GM10266 (cell line): ENCODE data around the gene CPT1B.

Experiments used
- DNase-seq: peaks from one replicate; pipeline ENCODE4 v3.0.0; 2012; ENCODE audit errors: extremely low spot score
- TF ChIP-seq, protein P1 (sequence below): IDR thresholded peaks from 2 replicates; pipeline ENCODE4 v1.5.1; 2012; ENCODE audit warnings: mild to moderate bottlenecking, low read depth; ENCODE audit not compliant: control insufficient read depth, insufficient read depth; ENCODE audit errors: missing control alignments

CPT1B gene

DNA sequence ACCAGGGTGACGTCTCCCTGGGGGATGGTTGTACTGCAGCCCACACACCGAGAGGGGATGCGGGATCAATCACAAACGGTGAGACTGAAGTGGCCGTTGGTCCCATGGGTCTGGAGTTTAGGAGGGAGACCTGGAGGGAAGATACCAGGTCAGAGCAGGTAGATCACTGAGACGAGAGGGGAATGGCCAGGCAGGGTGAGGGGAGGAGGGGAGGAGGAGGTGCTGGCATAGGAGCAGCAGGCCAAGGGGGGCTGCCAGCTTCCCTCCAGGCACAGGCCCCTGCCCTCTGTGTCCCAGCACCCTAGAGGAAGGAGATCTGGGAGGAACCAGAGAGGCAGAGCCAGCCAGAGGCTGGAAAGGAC lies 29.4 kb upstream of the CPT1B start:
- TF ChIP-seq, protein P1, sequence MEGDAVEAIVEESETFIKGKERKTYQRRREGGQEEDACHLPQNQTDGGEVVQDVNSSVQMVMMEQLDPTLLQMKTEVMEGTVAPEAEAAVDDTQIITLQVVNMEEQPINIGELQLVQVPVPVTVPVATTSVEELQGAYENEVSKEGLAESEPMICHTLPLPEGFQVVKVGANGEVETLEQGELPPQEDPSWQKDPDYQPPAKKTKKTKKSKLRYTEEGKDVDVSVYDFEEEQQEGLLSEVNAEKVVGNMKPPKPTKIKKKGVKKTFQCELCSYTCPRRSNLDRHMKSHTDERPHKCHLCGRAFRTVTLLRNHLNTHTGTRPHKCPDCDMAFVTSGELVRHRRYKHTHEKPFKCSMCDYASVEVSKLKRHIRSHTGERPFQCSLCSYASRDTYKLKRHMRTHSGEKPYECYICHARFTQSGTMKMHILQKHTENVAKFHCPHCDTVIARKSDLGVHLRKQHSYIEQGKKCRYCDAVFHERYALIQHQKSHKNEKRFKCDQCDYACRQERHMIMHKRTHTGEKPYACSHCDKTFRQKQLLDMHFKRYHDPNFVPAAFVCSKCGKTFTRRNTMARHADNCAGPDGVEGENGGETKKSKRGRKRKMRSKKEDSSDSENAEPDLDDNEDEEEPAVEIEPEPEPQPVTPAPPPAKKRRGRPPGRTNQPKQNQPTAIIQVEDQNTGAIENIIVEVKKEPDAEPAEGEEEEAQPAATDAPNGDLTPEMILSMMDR = no peak

DNA sequence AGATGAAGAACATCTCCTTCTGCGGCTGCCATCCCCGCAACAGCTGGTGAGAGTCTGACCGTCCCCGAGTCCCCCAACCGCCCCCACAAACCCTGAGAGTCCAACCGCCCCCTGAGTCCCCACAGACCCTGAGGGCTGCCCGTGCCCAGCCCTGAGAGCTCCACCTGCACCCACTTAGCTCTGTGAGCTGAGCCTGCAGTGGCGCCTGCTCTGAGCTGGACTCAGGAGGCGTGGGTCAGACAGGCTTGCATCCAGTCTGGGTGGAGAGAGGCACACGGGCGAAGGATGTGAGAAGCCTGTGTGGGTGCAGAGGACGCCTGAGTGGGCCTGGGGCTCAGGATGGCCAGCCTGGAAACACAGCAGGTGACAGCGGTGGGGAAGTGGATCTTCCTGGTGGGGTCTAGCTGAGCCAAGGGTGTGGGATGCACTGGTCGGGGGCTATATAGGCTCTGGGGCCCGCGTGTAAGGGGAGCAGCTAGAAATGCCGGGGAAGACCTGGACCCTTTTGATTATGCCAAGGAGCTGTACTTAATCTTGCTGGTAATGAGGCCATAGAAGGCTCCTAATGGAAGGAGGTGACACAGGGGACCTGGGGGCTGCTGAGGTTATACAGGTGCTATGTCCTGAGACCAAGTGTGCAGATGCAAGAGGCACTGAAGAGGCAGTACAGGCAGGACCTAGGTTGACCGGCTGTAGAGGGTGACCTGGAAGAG lies 28.9 kb upstream of the CPT1B start:
- TF ChIP-seq, protein P1 = no peak
- no peak for DNase-seq

More for the DNA sequence above, 29.4 kb upstream of the CPT1B start:
- no peak for DNase-seq

DNA sequence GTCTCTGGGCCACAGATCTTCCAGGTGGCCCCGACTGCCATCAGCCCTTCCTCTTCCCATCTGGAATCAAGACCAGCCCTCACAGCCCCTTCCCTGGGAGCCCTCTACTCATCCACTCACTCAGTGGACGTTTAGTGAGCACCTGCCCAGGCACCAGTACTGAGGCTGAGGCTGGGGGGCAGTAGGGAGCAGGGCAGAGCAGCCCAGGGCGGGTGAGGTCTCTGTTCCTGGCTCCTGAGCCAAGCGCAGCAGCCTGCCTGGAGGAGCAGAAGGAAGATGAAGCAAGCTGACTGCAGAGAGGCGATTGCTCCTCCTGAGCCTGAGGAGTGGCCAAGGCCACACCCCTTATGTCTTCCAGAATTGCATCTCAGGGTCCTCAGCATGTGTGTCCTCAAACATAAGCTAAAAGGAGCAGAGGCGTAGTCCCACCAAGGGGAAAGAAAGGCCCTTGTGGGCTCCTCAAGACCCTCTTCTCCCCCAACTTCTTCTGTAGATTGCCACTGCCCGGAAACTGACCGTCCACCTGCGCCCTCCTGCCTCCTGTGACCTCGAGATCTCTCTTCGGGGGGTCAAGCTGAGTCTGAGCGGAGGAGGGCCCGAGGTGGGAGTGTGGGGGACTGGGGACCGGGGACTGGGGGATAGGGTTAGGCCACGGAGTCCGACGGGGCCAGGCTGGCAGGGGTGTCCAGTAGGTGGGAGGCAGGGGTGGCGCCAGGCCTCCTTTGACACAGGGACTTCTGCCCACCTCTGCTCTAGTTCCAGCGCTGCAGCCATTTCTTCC lies 28.1 kb upstream of the CPT1B start:
- TF ChIP-seq, protein P1 = no peak
- peak; percentile 32 for DNase-seq

DNA sequence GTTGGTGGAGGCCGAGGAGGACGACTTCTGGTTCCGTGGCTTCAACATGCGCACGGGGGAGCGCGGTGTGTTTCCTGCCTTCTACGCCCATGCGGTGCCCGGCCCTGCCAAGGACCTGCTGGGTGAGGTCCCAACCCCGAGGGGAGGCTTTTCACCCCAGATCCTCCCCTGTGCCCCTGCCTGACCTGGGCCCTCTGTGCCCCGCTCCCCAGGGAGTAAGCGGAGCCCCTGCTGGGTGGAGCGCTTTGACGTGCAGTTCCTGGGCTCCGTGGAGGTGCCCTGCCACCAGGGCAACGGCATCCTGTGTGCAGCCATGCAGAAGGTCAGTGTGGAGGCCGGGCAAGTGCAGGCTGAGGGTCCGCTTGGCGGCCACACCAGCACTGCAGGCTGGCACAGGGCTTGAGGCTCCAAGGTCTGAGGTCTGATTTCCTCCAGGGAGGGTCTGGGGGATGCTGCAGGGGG lies 27.4 kb upstream of the CPT1B start:
- TF ChIP-seq, protein P1 = no peak
- no peak for DNase-seq

DNA sequence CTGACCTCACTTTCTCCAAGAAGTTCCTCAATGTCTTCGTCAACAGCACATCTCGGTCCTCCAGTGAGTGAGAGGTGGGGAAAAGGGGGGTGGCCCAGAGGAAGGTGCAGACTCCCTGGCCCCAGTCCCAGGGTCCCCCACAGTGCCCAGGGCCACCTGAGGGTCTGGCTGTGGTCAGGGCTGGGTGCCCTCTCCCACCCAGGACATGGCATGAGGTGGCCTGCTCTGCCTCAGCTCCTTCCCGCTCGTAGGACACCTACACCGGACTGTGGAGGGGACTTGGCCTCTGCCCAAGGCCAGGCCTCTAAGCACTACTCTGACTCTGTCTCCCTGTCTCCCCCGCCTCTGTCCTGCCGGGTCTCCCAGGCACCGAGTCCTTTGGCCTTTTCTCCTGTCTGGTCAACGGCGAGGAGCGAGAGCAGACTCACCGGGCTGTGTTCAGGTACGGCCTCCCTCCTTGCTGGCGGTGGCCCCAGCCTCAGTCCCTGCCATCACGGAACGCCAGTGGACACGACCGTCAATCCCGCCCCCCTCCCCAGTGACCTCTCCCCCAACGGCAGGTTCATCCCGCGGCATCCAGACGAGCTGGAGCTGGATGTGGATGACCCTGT lies 26.9 kb upstream of the CPT1B start:
- peak; percentile 44 for DNase-seq
- TF ChIP-seq, protein P1 = no peak

DNA sequence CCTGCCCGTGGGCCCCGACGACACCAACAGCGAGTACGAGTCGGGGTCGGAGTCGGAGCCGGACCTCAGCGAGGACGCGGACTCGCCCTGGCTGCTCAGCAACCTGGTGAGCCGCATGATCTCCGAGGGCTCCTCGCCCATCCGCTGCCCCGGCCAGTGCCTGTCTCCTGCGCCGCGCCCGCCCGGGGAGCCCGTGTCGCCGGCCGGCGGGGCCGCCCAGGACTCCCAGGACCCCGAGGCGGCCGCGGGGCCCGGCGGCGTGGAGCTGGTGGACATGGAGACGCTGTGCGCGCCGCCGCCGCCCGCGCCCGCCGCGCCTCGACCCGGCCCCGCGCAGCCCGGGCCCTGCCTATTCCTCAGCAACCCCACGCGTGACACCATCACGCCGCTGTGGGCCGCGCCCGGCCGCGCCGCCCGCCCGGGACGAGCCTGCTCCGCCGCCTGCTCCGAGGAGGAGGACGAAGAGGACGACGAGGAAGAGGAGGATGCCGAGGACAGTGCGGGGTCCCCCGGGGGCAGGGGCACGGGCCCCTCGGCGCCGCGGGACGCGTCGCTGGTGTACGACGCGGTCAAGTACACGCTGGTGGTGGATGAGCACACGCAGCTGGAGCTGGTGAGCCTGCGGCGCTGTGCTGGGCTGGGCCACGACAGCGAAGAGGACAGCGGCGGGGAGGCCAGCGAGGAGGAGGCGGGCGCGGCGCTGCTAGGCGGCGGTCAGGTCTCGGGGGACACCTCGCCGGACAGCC lies 26.2 kb upstream of the CPT1B start:
- TF ChIP-seq, protein P1 = no peak
- DNase-seq = no peak
